OCI-LY1 (cell line): ENCODE measurements around the gene PDPR.

Source experiments
- EZH2 ChIP-seq: fragments of 200-600 bp; sonication (generic), shearing (Covaris generic); IDR thresholded peaks from 2 replicates; pipeline ENCODE4 v1.8.0; 2017; ENCODE audit warnings: borderline replicate concordance, mixed run types, mild to moderate bottlenecking, antibody characterized with exemption, low read length, moderate library complexity, mixed read lengths
- TF ChIP-seq, protein P1 (sequence below): fragments of 200-600 bp; sonication (generic), shearing (Covaris generic); IDR thresholded peaks from 2 replicates; pipeline ENCODE4 v1.5.1; 2017; ENCODE audit warnings: mild to moderate bottlenecking, antibody characterized with exemption, low read length, moderate library complexity, mixed read lengths

DNA sequence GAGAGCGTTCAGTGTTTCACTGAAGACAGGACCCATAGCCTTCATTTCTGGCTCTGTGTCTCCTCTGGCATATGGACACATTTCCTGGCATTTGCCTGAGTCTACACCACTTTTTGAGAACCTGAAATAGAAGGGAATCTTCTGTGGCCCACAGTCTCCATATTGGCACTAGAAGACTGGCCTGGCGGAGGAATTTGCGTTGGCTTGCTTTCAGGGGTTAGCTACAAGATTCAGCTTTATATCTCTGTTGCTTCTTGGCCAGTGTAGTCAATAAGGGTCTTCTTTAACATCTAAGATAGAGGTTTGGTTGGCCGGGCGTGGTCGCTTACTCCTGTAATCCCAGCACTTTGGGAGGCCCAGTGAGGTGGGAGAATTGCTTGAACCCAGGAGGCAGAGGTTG, 46.7 kb downstream of the PDPR start:
- TF ChIP-seq, protein P1, sequence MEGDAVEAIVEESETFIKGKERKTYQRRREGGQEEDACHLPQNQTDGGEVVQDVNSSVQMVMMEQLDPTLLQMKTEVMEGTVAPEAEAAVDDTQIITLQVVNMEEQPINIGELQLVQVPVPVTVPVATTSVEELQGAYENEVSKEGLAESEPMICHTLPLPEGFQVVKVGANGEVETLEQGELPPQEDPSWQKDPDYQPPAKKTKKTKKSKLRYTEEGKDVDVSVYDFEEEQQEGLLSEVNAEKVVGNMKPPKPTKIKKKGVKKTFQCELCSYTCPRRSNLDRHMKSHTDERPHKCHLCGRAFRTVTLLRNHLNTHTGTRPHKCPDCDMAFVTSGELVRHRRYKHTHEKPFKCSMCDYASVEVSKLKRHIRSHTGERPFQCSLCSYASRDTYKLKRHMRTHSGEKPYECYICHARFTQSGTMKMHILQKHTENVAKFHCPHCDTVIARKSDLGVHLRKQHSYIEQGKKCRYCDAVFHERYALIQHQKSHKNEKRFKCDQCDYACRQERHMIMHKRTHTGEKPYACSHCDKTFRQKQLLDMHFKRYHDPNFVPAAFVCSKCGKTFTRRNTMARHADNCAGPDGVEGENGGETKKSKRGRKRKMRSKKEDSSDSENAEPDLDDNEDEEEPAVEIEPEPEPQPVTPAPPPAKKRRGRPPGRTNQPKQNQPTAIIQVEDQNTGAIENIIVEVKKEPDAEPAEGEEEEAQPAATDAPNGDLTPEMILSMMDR = no peak
- no peak for TF ChIP-seq EZH2
